C4-2B (cell line): ENCODE data around the gene SNAPC5.

Experiments used
- H3K27ac ChIP-seq: fragments of 450-650 bp; 2 replicates; pipeline ENCODE4 v1.5.1; 2017
- ZFX ChIP-seq: fragments of 450-650 bp; IDR thresholded peaks from 2 replicates; pipeline ENCODE4 v1.6.1; 2017
- TF ChIP-seq, protein P1 (sequence below): fragments of 450-650 bp; conservative IDR thresholded peaks from 2 replicates; pipeline ENCODE4 v1.5.1; 2017; ENCODE audit warnings: mild to moderate bottlenecking

The SNAPC5 gene

DNA sequence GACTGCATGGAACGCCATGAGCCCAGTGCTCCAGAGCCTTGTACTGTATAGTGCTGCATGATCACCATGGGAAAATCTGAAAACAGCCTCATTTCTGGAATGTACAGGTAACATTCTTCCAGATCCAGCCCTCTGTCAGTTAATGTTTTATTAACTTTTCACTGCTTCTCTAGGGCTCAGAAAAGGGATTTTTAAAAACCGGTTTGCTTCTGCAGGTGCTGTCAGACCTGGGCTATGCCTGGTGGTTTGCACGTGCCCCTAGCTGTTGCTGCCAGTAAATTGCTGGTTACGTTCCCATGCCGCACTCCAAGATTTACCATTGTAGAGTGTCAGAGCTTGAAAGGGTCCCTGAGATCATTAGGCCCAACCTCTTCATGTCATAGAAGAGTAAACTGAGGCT lies 9.0 kb downstream of the SNAPC5 start:
- TF ChIP-seq ZFX = no peak
- TF ChIP-seq, protein P1, sequence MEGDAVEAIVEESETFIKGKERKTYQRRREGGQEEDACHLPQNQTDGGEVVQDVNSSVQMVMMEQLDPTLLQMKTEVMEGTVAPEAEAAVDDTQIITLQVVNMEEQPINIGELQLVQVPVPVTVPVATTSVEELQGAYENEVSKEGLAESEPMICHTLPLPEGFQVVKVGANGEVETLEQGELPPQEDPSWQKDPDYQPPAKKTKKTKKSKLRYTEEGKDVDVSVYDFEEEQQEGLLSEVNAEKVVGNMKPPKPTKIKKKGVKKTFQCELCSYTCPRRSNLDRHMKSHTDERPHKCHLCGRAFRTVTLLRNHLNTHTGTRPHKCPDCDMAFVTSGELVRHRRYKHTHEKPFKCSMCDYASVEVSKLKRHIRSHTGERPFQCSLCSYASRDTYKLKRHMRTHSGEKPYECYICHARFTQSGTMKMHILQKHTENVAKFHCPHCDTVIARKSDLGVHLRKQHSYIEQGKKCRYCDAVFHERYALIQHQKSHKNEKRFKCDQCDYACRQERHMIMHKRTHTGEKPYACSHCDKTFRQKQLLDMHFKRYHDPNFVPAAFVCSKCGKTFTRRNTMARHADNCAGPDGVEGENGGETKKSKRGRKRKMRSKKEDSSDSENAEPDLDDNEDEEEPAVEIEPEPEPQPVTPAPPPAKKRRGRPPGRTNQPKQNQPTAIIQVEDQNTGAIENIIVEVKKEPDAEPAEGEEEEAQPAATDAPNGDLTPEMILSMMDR = no peak
- H3K27ac ChIP-seq = no peak overlapping the region

DNA sequence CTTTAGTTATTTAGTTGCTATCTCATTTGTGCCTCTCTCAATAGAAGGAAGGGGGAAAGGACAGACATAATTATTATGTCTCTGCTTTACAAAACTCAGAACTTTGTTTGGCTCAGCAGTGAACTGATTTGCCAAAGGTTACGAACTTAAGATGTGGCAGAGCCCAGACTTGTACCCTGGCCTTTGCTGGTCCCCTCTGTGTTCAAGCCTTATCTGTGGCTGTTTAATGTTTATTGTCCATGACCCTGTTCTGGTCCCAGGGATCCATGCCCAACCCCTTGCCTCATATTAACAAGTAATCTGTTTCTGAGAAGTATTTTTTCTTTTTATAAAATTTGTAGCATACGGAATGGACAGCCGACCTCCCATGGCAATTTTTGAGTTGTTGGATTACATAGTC lies 10.7 kb downstream of the SNAPC5 start:
- TF ChIP-seq, protein P1 = no peak
- TF ChIP-seq ZFX = no peak
- H3K27ac ChIP-seq = no peak overlapping the region

DNA sequence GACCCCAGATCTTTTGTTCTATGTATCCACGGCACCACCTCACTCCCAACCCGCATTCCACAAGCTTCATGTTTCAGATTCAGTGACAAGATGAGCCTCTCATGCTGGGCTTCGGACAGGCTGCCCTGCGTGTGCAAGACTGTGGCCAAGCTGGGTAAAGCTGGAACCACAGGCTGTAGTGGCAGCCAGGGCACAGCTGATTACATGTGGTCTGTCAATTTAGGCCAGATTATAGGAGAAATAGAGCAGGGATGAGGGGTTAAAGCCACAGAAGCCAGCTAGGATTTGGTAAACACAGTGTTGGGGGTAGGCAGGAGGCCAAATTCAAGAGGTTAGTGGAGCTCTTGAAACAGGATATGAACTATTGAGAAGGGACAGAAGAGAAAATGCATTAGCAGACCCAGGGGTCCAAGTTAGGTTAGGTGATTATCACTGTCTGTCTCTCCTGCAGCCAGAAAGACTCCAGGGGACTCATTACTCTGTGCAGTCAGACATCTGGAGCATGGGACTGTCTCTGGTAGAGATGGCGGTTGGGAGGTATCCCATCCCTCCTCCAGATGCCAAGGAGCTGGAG lies 12.9 kb downstream of the SNAPC5 start:
- TF ChIP-seq, protein P1 = no peak
- no peak for TF ChIP-seq ZFX
- H3K27ac ChIP-seq = 0 out of 2 replicates have a peak overlapping the region, but pooled peaks have one; percentile 1

DNA sequence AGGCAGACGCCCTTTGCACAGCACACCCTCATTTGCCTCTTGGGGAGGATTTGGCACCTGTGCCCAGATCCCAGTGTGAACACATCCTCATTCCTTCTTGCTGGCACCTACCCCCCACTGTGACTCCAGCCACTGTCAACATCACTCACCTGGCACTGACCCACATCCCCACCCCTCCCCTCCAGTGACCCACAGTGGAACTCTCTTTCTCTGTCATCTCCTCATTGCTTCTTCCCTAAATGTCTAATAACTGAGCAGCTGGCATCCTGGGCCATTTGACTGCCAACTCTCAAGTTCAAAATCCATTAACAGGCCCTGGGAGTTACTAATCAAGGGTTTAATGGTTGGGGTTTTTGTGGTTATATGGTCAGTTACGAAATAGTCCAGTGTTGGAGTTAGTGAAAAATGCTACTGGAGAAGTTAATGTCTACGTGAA lies 14.4 kb downstream of the SNAPC5 start:
- peak overlapping the region; percentile 63 for H3K27ac ChIP-seq
- TF ChIP-seq, protein P1 = no peak

DNA sequence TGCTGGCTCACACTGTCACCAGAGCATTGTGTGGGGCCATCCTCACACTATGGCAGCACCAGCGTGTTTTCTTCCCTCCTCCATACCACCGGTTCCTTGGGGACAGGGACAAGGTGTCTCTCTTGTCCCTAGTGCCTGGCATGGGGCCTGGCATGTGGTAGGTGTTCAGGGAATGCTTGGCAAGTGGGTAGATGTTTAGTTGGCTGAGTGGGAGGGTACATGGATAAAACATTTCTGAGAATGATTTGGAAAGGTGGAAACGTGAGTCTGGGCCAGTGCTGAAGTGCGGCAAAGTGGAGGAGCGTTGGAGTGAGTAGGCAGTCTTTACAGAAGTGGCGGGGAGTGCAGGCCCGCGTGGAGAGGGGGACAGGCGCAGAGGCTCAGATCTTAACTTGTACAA lies 15.0 kb downstream of the SNAPC5 start:
- TF ChIP-seq, protein P1 = no peak
- no peak for TF ChIP-seq ZFX
- H3K27ac ChIP-seq = peak overlapping the region; percentile 63

DNA sequence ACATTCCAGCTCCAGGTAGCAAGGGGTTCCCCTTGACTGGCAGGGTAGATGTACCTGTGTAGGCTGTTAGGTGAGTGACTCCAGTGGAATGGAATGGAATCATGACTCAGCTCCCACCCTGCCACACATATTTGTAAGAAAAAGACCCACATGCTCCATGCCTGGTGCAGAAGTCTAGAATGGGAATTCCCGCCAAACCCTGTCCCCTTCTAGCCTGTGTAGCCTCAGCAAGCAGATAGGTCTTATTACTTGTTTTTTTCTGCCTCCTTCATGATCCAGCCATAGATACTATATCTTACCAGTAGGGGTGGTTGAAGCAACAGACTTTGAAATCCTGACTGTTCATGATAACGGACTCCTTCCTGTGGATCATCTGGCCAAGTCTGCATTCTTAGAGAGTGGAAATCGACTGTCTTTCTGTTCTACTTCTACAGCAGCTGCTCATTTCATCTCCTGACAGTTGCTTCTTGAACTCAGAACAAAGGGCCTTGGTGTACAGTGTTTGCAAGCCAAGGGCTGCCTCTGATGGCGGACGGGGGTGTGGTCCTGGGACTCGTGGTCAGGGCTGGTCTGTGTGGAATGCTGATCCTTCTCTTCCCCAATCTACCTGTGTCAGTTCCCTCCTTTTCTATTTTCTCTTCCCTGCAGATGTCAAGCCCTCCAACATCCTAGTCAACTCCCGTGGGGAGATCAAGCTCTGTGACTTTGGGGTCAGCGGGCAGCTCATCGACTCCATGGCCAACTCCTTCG lies 16.3 kb downstream of the SNAPC5 start:
- TF ChIP-seq ZFX = no peak
- TF ChIP-seq, protein P1 = no peak
- peak overlapping the region; percentile 63; the same call in 1 of the 2 replicates for H3K27ac ChIP-seq

DNA sequence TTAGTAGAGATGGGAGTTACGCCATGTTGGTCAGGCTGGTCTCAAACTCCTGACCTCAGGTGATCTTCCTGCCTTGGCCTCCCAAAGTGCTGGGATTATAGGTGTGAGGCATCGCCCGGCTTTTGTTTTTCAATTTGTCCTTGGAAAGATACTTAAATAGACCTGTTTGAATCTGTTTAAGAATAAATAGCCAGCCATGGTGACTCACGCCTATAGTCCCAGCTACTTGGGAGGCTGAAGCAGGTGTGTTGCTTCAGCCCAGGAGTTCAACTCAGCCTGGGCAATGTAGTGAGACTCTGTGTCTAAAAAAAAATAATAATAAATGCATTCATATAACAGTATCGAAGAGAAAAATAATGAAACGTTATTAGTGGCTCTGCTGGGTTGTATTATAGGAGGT lies 17.3 kb downstream of the SNAPC5 start:
- no peak overlapping the region for H3K27ac ChIP-seq
- no peak for TF ChIP-seq ZFX
- TF ChIP-seq, protein P1 = no peak
